ENCODE measurements around the gene GNG7. TPM values are rescaled to one million over a fixed set of nuclear protein-coding genes. Genes with fewer than 3 reads are reported as not detected.
A peak's percentile ranks its signal among the peaks of the same experiment; 100 is the strongest.

GNG7 gene
- total and polyA plus RNA-seq, 10 of the 15 experiments (the other 5 are each of a cell fraction or from before 2014, with no cell fraction given): 1.9 to 13.6 (median 6.5) TPM

DNA sequence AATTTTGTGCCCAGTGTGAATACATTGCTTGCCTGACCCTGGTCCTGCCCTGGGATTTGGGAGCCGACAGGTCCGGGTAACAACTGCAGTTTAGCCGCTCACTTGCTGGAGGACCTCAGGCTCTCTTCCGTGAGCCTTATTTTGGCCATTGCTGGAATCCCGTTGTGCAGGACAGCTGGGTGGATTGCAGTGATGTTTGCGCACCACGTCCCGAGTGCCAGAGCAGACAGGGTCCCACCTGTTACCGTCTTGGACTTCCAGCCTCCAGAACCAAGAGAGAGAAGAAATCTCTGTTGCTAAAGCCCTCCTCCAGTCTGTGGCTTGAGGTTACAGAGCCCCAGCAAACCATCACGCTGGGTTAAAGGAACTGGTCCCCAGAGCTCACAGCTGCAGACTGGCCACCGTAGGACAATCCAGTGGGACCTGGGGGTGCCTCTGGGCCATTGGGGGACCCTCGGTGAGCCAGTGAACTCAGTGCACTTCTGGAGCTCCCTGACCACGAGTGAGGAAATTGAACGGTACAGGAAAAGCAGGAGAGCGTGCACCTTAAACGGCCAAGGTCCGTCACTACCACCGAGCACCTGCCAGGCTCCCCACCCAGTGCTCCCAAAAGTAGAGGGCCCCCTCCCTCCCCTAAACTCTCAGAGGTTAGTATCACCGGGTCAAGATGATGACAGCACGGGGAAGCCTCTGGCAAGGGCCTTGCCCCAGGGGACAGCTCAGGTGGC is 92.9 kb downstream of the GNG7 start (continued):
- TF ChIP-seq, protein P1, sequence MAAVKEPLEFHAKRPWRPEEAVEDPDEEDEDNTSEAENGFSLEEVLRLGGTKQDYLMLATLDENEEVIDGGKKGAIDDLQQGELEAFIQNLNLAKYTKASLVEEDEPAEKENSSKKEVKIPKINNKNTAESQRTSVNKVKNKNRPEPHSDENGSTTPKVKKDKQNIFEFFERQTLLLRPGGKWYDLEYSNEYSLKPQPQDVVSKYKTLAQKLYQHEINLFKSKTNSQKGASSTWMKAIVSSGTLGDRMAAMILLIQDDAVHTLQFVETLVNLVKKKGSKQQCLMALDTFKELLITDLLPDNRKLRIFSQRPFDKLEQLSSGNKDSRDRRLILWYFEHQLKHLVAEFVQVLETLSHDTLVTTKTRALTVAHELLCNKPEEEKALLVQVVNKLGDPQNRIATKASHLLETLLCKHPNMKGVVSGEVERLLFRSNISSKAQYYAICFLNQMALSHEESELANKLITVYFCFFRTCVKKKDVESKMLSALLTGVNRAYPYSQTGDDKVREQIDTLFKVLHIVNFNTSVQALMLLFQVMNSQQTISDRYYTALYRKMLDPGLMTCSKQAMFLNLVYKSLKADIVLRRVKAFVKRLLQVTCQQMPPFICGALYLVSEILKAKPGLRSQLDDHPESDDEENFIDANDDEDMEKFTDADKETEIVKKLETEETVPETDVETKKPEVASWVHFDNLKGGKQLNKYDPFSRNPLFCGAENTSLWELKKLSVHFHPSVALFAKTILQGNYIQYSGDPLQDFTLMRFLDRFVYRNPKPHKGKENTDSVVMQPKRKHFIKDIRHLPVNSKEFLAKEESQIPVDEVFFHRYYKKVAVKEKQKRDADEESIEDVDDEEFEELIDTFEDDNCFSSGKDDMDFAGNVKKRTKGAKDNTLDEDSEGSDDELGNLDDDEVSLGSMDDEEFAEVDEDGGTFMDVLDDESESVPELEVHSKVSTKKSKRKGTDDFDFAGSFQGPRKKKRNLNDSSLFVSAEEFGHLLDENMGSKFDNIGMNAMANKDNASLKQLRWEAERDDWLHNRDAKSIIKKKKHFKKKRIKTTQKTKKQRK (IDR thresholded peaks at IDR 0.05; ENCODE audit: low read depth, low read length): no peak
- TF ChIP-seq NR2C1 (IDR thresholded peaks at IDR 0.05): no peak
- no peak for TF ChIP-seq SKIL (IDR thresholded peaks at IDR 0.05; ENCODE audit: low read depth, poor library complexity, severe bottlenecking)
- 0 out of 2 replicates have a peak, but pooled peaks have one; percentile 1 for TF ChIP-seq ZNF217 (IDR thresholded peaks at IDR 0.05)
- TF ChIP-seq ZNF622 (IDR thresholded peaks at IDR 0.05): no peak
- no peak for TF ChIP-seq NR2C2 (IDR thresholded peaks at IDR 0.05; ENCODE audit: borderline replicate concordance, control insufficient read depth, insufficient read length, low read depth)
- TF ChIP-seq, protein P2, sequence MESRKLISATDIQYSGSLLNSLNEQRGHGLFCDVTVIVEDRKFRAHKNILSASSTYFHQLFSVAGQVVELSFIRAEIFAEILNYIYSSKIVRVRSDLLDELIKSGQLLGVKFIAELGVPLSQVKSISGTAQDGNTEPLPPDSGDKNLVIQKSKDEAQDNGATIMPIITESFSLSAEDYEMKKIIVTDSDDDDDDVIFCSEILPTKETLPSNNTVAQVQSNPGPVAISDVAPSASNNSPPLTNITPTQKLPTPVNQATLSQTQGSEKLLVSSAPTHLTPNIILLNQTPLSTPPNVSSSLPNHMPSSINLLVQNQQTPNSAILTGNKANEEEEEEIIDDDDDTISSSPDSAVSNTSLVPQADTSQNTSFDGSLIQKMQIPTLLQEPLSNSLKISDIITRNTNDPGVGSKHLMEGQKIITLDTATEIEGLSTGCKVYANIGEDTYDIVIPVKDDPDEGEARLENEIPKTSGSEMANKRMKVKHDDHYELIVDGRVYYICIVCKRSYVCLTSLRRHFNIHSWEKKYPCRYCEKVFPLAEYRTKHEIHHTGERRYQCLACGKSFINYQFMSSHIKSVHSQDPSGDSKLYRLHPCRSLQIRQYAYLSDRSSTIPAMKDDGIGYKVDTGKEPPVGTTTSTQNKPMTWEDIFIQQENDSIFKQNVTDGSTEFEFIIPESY (IDR thresholded peaks at IDR 0.05): no peak
- no peak for TF ChIP-seq CTCF (IDR thresholded peaks at IDR 0.05 in 2 of 3, conservative IDR thresholded peaks at IDR 0.05 in 1 of 3; ENCODE audit: control insufficient read depth in 2 of 3, extremely low read depth in 1 of 3, insufficient read depth in 1 of 3, low read depth in 3 of 3, low read length in 3 of 3)
- no peak for TF ChIP-seq HCFC1 (IDR thresholded peaks at IDR 0.05; ENCODE audit: low read length)
- TF ChIP-seq SP1 (IDR thresholded peaks at IDR 0.05; ENCODE audit: low read depth, low read length): no peak
- TF ChIP-seq, protein P3, sequence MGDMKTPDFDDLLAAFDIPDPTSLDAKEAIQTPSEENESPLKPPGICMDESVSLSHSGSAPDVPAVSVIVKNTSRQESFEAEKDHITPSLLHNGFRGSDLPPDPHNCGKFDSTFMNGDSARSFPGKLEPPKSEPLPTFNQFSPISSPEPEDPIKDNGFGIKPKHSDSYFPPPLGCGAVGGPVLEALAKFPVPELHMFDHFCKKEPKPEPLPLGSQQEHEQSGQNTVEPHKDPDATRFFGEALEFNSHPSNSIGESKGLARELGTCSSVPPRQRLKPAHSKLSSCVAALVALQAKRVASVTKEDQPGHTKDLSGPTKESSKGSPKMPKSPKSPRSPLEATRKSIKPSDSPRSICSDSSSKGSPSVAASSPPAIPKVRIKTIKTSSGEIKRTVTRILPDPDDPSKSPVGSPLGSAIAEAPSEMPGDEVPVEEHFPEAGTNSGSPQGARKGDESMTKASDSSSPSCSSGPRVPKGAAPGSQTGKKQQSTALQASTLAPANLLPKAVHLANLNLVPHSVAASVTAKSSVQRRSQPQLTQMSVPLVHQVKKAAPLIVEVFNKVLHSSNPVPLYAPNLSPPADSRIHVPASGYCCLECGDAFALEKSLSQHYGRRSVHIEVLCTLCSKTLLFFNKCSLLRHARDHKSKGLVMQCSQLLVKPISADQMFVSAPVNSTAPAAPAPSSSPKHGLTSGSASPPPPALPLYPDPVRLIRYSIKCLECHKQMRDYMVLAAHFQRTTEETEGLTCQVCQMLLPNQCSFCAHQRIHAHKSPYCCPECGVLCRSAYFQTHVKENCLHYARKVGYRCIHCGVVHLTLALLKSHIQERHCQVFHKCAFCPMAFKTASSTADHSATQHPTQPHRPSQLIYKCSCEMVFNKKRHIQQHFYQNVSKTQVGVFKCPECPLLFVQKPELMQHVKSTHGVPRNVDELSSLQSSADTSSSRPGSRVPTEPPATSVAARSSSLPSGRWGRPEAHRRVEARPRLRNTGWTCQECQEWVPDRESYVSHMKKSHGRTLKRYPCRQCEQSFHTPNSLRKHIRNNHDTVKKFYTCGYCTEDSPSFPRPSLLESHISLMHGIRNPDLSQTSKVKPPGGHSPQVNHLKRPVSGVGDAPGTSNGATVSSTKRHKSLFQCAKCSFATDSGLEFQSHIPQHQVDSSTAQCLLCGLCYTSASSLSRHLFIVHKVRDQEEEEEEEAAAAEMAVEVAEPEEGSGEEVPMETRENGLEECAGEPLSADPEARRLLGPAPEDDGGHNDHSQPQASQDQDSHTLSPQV (IDR thresholded peaks at IDR 0.05): no peak
- no peak for TF ChIP-seq ZNF207 (IDR thresholded peaks at IDR 0.05; ENCODE audit: borderline replicate concordance)
- TF ChIP-seq, protein P4, sequence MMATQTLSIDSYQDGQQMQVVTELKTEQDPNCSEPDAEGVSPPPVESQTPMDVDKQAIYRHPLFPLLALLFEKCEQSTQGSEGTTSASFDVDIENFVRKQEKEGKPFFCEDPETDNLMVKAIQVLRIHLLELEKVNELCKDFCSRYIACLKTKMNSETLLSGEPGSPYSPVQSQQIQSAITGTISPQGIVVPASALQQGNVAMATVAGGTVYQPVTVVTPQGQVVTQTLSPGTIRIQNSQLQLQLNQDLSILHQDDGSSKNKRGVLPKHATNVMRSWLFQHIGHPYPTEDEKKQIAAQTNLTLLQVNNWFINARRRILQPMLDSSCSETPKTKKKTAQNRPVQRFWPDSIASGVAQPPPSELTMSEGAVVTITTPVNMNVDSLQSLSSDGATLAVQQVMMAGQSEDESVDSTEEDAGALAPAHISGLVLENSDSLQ (IDR thresholded peaks at IDR 0.05): no peak
- no peak for TF ChIP-seq SREBF2 (IDR thresholded peaks at IDR 0.05; ENCODE audit: low read length)

Data from GM12878 (cell line).